T-helper 17 cell (primary cell): ENCODE measurements around the gene FLVCR2. TPM values are rescaled to one million over a fixed set of nuclear protein-coding genes. Genes with fewer than 3 reads are reported as not detected.
A peak's percentile ranks its signal among the peaks of the same experiment; 100 is the strongest.

Experiments used
- ATAC-seq: fragments of 150-1000 bp; cut with Tn5 transposase; 2 replicates; pipeline ENCODE4 v1.10.0; 2021; ENCODE audit warnings: mild to moderate bottlenecking, moderate library complexity
- DNase-seq, 3 donors: peaks; one replicate each; pipeline versions ENCODE4 v3.0.0 to v3.0.0-alpha.2; 2020 to 2021
- H3K9me3 ChIP-seq: one replicate; pipeline ENCODE4 v1.7.0; 2013; ENCODE audit warnings: low read length, mild to moderate bottlenecking; ENCODE audit not compliant: control insufficient read depth, poor library complexity, severe bottlenecking
- H3K27ac Mint-ChIP-seq: one replicate; pipeline ENCODE4 v1.8.0; 2022; ENCODE audit warnings: mild to moderate bottlenecking, moderate library complexity, mixed read lengths
- H3K27me3 Mint-ChIP-seq: one replicate; pipeline ENCODE4 v1.8.0; 2022; ENCODE audit warnings: mixed read lengths
- H3K36me3 Mint-ChIP-seq: one replicate; pipeline ENCODE4 v1.8.0; 2022; ENCODE audit warnings: low read depth, mixed read lengths
- H3K4me1 Mint-ChIP-seq: one replicate; pipeline ENCODE4 v1.8.0; 2022; ENCODE audit warnings: mild to moderate bottlenecking, mixed read lengths
- H3K4me3 Mint-ChIP-seq: one replicate; pipeline ENCODE4 v1.8.0; 2022; ENCODE audit warnings: mild to moderate bottlenecking, moderate library complexity, mixed read lengths
- total RNA-seq, 4 donors: library from RNA in 2 of 4; stranded (reverse) in 2 of 4; gene quantifications; one replicate each; pipeline ENCODE4 v1.2.3 and lab custom pipeline; 2022 to 2026

Gene FLVCR2
- total RNA-seq, 2 donors from 2014 or later, result 6.5 to 8.1 TPM

DNA sequence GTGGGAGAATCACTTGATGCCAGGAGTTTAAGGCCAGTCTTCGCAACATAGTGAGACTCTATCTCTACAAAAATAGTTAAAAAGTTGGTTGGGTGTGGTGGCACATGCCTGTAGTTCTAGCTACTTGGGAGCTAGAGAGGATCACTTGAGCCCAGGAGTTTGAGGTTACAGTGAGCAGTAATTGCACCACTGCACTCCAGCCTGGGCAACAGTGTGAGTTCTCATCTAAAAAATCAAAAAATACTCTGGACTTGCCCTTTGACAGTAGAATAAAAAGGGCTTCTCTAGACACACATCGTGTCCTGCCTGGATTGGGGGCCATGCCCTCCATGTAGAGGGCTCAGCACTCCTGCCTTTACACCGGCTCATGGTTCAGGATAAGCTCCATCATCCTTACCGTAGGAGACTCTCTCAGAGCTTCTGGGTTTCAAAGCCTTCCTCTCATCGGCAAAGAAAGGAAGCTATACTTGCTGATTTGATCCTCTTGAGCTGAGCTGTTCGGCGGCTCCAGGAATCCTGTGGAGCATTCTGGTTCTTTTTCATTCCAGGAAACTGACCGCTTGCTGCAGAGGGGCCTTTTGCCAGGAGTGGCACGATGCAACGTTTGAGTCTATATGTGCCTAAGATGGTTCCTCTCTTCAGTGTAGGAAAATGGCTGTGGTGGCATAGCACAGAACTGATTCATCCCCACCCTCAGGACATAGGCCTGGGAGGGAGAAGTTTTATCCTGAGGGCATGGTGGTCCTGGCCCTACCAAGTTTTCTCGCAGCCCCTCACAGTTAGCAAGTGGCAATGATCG, 29.6 kb downstream of the FLVCR2 start:
- no peaks in the 10 kb centered on the region for H3K36me3 Mint-ChIP-seq
- no peak overlapping the region for H3K4me3 Mint-ChIP-seq
- no peak for DNase-seq
- no peaks in the 10 kb centered on the region for H3K27me3 Mint-ChIP-seq
- no peaks in the 10 kb centered on the region for H3K4me1 Mint-ChIP-seq
- H3K9me3 ChIP-seq, result no peaks in the 10 kb centered on the region
- ATAC-seq, result no peak
- H3K27ac Mint-ChIP-seq, result no peak overlapping the region

GRCh38 chr14:75609116-75609515, 30.7 kb downstream of the FLVCR2 start:
- Mint-ChIP-seq H3K4me1 (no peaks in the 10 kb centered on the region), H3K4me3 (no peak overlapping the region), H3K27ac (no peak overlapping the region), H3K36me3 (no peaks in the 10 kb centered on the region), H3K27me3 (no peaks in the 10 kb centered on the region)
- no peaks in the 10 kb centered on the region for H3K9me3 ChIP-seq
- DNase-seq, result no peak
- ATAC-seq, result no peak

GRCh38 chr14:75609606-75610475, 31.4 kb downstream of the FLVCR2 start:
- no peaks in the 10 kb centered on the region for H3K27me3 Mint-ChIP-seq
- no peak for DNase-seq

GRCh38 chr14:75610834-75611233, 32.4 kb downstream of the FLVCR2 start:
- no peaks in the 10 kb centered on the region for H3K4me1 Mint-ChIP-seq
- no peaks in the 10 kb centered on the region for H3K27me3 Mint-ChIP-seq
- H3K9me3 ChIP-seq, result no peaks in the 10 kb centered on the region
- no peak overlapping the region for H3K4me3 Mint-ChIP-seq
- no peaks in the 10 kb centered on the region for H3K36me3 Mint-ChIP-seq
- no peak overlapping the region for H3K27ac Mint-ChIP-seq
- DNase-seq, result no peak
- no peak for ATAC-seq

More at GRCh38 chr14:75609606-75610475, 31.4 kb downstream of the FLVCR2 start:
- no peak for ATAC-seq
- no peaks in the 10 kb centered on the region for H3K36me3 Mint-ChIP-seq
- no peaks in the 10 kb centered on the region for H3K4me1 Mint-ChIP-seq
- H3K27ac Mint-ChIP-seq, result no peak overlapping the region
- no peak overlapping the region for H3K4me3 Mint-ChIP-seq
- H3K9me3 ChIP-seq, result no peaks in the 10 kb centered on the region

GRCh38 chr14:75612157-75612556, 33.7 kb downstream of the FLVCR2 start:
- H3K27ac Mint-ChIP-seq, result no peak overlapping the region
- ATAC-seq, result no peak

GRCh38 chr14:75614179-75614578, 35.8 kb downstream of the FLVCR2 start:
- no peak for DNase-seq
- Mint-ChIP-seq H3K27ac (no peak overlapping the region), H3K27me3 (no peaks in the 10 kb centered on the region), H3K36me3 (no peaks in the 10 kb centered on the region), H3K4me3 (peak overlapping the region; percentile 6), H3K4me1 (no peaks in the 10 kb centered on the region)
- no peak for ATAC-seq
- no peaks in the 10 kb centered on the region for H3K9me3 ChIP-seq

More at GRCh38 chr14:75612157-75612556, 33.7 kb downstream of the FLVCR2 start:
- no peak overlapping the region for H3K4me3 Mint-ChIP-seq
- H3K36me3 Mint-ChIP-seq, result no peaks in the 10 kb centered on the region
- no peaks in the 10 kb centered on the region for H3K9me3 ChIP-seq
- DNase-seq, result no peak
- H3K27me3 Mint-ChIP-seq, result no peaks in the 10 kb centered on the region
- no peaks in the 10 kb centered on the region for H3K4me1 Mint-ChIP-seq

DNA sequence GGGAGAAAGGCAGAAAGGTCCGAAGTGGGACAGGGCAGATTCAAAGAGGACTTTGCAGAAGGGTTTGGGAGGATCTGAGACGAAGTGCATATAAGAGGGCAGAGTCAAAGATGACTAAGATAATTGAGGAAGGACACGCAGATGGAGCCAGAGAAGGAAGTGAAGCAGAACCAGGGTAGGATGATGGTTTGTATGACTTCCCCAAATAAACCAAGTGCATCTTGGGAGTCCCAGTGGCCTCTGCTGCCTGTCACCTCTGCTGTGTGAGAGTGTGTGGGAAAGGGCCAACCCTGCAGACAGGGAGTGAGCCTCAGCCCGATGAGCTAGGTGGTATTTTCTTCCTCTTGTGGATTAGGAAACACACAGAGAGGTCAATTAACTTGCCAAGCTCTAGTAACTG, 36.8 kb downstream of the FLVCR2 start:
- Mint-ChIP-seq H3K4me1 (no peaks in the 10 kb centered on the region), H3K27ac (no peak overlapping the region), H3K36me3 (no peaks in the 10 kb centered on the region), H3K27me3 (no peaks in the 10 kb centered on the region), H3K4me3 (no peak overlapping the region)
- no peaks in the 10 kb centered on the region for H3K9me3 ChIP-seq
- ATAC-seq, result peak; percentile 65
- no peak for DNase-seq

- no peak overlapping the region for H3K4me3 Mint-ChIP-seq
- no peaks in the 10 kb centered on the region for H3K9me3 ChIP-seq
- H3K4me1 Mint-ChIP-seq, result no peaks in the 10 kb centered on the region
- H3K27ac Mint-ChIP-seq, result no peak overlapping the region
- DNase-seq, result no peak
- ATAC-seq, result no peak
- H3K27me3 Mint-ChIP-seq, result no peaks in the 10 kb centered on the region
- peaks cover under 1% of the 10 kb centered on the region for H3K36me3 Mint-ChIP-seq
Measured at GRCh38 chr14:75619548-75619947, 41.1 kb downstream of the FLVCR2 start.

- ATAC-seq (no peak), DNase-seq (no peak)
- H3K4me1 Mint-ChIP-seq, result no peaks in the 10 kb centered on the region
- no peaks in the 10 kb centered on the region for H3K27me3 Mint-ChIP-seq
- peaks cover 4% of the 10 kb centered on the region for H3K36me3 Mint-ChIP-seq
- no peak overlapping the region for H3K4me3 Mint-ChIP-seq
- no peaks in the 10 kb centered on the region for H3K9me3 ChIP-seq
- peak overlapping the region; percentile 6 for H3K27ac Mint-ChIP-seq
Measured at GRCh38 chr14:75625034-75625433, 46.6 kb downstream of the FLVCR2 start.

DNA sequence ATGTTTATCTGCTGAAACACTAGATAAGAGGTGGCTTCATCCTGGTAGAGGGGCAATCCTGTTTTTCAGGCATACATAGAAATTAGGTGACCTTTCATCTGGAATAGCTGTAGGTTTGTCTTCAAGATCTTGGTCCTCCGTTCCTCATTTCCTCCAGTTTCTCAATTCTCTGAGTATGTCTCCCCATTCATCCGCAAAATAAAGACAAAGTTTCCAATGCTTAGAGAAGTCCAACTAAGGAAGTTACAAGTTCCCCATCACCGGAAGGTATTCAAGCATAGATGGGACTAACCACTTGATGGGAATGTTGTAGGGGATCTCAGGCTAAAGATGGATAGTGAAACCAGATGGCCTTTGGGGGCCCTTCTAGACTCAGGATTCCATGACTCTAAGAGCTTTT, 48.0 kb downstream of the FLVCR2 start:
- no peak overlapping the region for H3K27ac Mint-ChIP-seq
- no peak overlapping the region for H3K4me3 Mint-ChIP-seq
- peaks cover 4% of the 10 kb centered on the region for H3K36me3 Mint-ChIP-seq
- no peaks in the 10 kb centered on the region for H3K4me1 Mint-ChIP-seq
- no peak for ATAC-seq
- H3K9me3 ChIP-seq, result no peaks in the 10 kb centered on the region
- no peak for DNase-seq
- H3K27me3 Mint-ChIP-seq, result no peaks in the 10 kb centered on the region

DNA sequence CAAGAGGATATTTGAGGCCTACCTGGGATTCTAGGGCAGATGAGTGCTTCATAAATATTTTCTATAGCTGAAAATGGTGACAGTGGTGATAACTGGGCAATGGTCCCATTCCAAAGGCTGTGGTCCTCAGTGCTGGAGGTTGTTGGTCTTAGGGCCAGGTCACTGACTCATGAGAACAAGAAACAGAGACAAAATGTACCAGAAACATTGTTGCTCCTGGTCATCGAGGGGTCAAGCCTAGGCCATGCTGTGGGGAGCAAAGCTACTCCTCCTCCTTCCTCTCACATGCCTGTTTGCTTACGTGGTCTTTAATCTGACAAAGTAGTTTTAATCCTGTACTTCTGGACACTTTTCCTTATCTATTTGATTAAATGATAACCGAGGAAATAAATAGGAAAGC, 48.4 kb downstream of the FLVCR2 start:
- DNase-seq (no peak), ATAC-seq (no peak)
- no peaks in the 10 kb centered on the region for H3K9me3 ChIP-seq
- Mint-ChIP-seq H3K4me1 (no peaks in the 10 kb centered on the region), H3K4me3 (no peak overlapping the region), H3K36me3 (peaks cover 4% of the 10 kb centered on the region), H3K27ac (no peak overlapping the region), H3K27me3 (no peaks in the 10 kb centered on the region)

DNA sequence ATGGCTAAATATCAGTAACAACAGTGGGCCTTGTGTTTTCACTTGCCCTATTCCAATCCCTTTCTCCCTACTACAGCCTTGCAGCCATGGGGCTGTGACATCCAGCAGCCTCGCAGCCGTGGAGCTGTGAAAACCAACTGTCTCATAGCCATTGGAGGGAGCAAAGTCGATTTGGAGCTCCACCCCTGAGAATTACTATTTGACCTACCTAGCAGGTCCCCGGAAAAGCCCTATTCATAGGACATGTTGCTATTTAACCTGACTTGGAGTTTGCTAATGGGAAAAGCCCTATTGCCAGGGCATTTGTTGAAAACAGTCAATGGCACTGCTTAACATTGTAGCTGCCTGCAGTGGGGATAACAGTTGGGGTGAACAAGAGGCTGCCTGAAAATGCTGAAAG, 49.0 kb downstream of the FLVCR2 start:
- no peaks in the 10 kb centered on the region for H3K9me3 ChIP-seq
- Mint-ChIP-seq H3K27me3 (no peaks in the 10 kb centered on the region), H3K27ac (no peak overlapping the region), H3K4me1 (no peaks in the 10 kb centered on the region), H3K36me3 (peaks cover 4% of the 10 kb centered on the region), H3K4me3 (no peak overlapping the region)
- DNase-seq (no peak), ATAC-seq (no peak)

DNA sequence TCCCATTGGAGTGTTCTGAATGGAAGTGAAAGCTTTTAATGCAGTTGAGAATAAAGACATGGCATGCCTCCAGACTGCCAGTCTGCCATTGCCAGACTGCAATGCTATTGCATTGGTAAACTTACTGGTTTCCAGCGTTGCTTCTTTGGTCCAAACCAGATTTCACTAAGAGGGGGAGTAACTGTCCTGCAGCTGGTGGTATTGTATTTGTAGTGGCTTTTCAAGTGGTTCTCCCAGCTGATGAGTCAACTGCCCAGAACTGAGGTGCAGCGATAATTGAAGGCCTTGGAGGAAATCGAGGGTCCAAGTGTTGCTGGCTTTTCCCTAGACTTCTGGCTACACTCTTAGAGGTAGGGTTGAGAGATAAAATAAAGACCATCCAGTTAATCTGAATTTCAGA, 50.4 kb downstream of the FLVCR2 start:
- H3K4me1 Mint-ChIP-seq, result no peaks in the 10 kb centered on the region
- no peaks in the 10 kb centered on the region for H3K9me3 ChIP-seq
- ATAC-seq (no peak), DNase-seq (no peak)
- no peak overlapping the region for H3K4me3 Mint-ChIP-seq
- no peaks in the 10 kb centered on the region for H3K27me3 Mint-ChIP-seq
- H3K36me3 Mint-ChIP-seq, result peaks cover 4% of the 10 kb centered on the region
- H3K27ac Mint-ChIP-seq, result no peak overlapping the region
